Stimulated activated CD4-positive, alpha-beta T cell treated with anti-CD3 and anti-CD28 coated beads, Interleukin-4, amount 100 ng/mL, for 4 hours (primary cell): Measurements from ENCODE around the gene QPCTL.
"Not testable (repeated sequence)": the region's sequence is repeated elsewhere in the genome, so short reads cannot be mapped to it uniquely, and the experiment has no call there.

Source experiments
- DNase-seq, 2 experiments: peaks; one replicate each; pipeline ENCODE4 v3.0.0-alpha.2; 2020

QPCTL gene

DNA sequence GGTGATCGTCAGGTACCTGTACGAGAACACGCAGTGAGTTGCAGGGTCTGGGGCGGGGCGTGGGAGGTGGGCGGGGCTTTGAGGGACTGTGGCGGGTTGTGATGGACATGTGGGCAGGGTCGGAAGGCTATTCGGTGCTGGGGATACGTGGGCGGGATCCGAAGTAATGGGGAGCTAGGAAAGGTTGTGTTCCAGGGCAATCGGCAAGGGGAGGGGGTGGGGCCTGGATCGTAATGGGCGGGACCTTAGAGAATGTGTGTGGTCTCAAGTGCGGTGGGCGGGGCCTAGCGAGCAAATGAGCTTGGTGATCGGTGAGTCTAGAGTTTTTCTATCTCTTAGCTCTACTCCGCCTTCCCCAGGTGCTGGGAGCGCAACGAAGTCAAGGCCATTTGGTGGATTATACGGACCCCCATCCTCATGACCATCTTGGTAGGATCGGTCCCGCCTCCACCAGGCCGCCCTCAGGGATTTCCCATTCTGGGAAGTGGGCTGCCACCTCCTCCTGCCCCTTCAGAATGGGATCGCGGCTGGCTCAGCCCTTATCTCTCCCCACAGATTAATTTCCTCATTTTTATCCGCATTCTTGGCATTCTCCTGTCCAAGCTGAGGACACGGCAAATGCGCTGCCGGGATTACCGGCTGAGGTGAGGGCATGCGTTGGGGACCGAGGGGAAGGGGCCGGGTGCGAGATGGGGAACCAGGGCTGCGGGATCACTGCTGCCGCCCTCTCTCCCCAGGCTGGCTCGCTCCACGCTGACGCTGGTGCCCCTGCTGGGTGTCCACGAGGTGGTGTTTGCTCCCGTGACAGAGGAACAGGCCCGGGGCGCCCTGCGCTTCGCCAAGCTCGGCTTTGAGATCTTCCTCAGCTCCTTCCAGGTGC lies 14.9 kb upstream of the QPCTL start:
- DNase-seq, result peak; percentile 81 to 87

DNA sequence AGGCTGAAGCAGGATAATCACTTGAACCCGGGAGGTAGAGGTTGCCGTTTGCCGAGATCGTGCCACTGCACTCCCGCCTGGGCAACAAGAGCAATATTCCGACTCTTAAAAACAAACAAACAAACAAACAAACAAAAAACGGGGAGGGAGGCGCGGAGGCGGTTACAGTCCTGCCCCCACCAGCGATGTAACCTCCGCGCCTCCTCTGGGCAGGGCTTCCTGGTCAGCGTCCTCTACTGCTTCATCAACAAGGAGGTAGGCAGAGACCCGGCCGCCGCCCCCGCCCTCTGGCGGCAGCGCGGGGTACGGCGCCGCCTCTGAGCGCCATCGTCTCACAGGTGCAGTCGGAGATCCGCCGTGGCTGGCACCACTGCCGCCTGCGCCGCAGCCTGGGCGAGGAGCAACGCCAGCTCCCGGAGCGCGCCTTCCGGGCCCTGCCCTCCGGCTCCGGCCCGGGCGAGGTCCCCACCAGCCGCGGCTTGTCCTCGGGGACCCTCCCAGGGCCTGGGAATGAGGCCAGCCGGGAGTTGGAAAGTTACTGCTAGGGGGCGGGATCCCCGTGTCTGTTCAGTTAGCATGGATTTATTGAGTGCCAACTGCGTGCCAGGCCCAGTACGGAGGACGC lies 11.0 kb upstream of the QPCTL start:
- peak; percentile 80 to 81 for DNase-seq

DNA sequence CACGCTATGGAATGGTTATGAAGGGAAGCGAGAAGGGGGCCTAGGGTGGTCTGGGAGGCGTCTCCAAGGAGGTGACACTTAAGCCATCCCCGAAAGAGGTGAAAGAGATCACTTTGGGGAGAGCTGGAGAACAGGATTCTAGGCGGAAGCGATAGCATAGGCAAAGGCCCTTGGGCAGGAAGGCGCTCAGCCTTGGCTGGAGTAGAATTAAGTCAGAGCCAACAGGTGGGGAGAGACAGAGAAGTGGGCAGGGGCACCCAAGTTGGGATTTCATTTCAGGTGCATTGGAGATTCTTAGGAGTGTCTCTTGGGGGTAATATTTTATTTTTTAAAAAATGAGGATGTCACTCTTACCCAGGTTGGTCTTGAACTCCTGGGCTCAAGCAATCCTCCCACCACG lies 10.3 kb upstream of the QPCTL start:
- DNase-seq, result no peak

DNA sequence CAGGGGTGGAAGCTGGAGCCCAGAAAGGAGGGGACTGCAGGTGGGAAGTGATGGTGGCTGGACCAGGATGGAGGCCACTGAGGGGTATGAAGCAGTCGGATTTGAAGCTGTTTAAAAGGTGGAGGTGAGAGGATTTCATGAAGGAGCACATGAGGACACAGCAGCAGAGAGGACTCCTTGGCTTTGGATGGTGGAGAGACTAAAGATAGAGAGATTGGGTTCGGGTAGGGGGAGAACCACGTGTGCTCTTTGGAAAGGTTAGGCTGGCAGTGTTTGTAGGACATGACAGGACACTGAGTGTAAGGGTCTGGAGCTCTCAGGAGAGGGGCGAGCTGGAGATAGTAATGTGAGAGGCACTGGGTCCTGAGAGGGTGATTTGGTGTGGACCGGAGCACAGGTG lies 9.6 kb upstream of the QPCTL start:
- no peak for DNase-seq

DNA sequence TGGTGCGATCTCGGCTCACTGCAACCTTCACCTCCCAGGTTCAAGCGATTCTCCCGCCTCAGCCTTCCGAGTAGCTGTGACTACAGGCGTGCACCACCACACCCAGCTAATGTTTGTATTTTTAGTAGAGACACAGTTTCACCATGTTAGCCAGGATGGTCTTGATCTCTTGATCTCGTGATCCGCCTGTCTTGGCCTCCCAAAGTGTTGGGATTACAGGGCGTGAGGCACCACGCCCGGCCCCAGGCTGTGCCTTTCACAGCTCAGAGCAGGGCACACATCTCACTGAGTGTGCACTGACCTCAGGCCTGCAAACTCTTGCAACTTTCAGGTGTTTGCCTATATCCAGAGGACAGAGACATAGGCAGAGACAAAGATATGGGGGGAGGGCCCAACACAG lies 7.4 kb upstream of the QPCTL start:
- DNase-seq, result not testable (repeated sequence)

DNA sequence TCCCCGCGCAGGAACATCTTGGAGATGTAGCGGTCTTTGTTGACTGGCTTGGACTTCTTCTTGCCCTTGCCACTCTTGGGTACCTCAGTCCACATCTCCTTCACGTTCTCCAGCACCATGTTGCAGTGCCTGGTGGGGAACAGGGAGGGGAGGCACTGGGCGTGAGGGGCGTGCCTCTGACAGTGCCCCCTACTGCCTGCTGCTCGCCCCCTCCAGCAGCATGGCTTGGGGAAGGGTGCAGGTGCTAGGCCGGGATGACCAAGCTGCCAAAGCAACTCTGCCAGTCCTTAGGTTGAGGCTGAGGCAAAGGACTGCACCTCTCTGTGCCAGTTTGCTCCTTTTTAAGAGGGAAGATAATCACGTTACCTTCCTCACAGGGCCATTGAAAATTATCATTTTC lies 4.9 kb upstream of the QPCTL start:
- no peak for DNase-seq

DNA sequence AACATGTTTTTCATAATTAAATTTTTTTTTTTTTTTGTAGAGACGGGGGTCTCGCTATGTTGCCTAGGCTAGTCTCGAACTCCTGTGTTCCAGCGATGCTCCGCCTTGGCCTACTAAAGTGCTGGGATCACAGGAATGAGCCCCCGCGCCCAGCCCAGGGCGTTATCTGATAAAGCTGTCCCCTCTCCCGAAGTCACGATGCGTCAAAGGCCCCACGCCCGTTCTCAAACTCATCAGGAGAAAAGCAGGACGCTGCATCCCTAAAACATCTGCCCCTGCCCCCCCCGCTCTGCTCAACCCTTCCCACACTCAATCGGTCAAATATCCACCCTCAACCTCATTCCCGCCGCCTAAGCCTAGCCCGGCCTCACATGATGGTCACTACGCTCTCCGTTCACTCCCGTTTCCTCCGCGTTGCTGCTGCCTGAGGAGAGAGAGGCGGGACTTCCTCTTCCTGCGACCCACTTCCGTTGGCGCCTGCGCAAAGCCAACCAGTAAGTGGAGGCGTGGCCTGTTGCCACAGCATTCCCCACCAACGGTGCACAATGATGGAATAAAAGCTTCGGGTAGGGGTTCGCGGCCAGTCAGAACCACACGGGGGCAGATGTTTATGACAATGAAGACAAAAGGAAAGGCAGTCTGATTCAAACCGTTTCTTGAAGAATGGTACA lies 815 bp upstream of the QPCTL start, which contains the start of gene SNRPD2:
Gene SNRPD2 (minus strand): TSS at position 438 of the 671 bp plus-strand sequence. CDS start 65 bp downstream, at position 373.
- DNase-seq, result peak; percentile 87 to 92

DNA sequence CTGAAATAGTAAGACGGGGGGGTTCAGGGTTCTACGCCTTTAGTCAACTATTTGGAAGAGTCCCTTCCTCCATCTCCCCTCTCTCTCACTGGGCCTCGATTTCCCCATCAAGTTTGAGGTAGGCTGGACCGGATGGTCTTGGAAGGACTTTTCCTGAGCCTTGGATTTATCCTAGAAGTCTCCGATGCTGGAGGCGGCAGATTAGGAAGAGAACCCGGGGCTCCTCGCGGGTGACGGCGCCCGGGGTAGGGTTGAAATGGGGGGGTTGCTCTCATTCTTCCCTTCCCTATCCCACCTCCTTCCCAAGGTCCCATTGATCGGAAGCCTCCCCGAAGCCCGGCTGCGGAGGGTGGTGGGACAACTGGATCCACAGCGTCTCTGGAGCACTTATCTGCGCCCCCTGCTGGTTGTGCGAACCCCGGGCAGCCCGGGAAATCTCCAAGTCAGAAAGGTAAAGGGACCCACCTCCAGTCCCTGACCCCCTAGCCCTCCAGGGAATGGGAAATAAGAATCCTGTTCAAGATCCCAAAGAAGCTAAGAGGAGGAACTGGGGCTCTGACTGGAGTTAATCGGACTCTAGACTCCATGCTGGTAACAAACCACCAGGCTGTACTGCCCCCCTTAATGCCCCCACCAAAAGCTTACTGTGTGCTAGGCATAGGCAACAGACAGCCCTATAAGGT lies 781 bp downstream of the QPCTL start:
- peak; percentile 65 to 78 for DNase-seq

DNA sequence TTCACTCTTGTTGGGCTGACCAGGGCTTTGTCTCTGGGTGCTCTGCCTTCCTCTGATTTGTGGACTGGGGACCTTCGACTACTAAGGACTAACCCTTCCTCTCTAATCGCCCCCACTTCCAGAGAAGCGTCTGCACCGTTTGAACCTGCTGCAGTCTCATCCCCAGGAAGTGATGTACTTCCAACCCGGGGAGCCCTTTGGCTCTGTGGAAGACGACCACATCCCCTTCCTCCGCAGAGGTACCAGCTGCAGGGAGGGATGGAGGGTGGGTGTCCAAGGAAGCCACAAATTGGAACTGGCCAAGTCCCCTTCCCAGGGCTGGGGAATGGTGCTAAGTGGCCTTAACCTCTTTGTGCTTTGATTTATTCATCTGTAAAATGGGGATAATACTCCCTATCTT lies 9.2 kb downstream of the QPCTL start:
- no peak for DNase-seq

DNA sequence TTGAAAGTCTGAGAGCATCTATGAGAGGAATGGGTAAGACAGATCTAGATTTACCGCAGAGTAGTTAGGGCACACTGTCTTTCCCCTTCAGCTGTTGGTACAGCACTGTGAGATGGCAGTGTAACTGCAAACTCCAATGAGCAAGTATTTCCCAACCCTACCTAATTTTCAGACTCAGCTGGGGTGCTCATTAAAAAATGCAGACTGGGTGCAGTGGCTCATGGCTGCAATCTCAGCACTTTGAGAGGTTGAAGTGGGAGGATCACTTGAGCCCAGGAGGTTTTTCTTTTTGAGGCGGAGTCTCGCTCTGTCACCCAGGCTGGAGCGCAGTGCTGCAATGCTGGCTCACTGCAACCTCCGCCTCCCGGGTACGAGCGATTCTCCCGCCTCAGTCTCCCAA lies 12.6 kb downstream of the QPCTL start:
- DNase-seq, result no peak

DNA sequence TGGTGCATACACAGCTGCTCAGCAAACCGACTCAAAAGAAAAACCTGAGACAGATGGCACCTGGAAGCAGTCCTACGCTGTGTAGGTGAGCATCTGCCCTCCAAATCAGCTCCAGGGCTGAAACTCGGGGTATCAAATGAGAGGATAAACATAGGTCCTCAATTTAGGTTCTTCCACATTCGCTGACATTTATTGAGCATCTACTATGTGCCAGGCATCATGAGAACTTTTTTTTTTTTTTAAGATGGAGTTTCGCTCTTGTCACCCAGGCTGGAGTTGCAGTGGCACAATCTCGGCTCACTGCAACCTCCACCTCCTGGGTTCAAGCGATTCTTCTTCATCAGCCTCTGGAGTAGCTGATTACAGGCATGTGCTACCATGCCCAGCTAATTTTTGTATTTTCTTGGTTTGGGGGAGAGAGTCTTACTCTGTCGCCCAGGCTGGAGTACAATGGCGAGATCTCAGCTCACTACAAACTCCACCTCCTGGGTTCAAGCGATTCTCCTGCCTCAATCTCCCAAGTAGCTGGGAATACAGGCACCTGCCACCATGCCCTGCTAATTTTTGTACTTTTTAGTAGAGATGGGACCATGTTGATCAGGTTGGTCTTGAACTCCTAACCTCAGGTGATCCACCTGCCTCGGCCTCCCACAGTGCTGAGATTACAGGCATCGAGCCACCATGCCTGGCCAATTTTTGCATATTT lies 13.4 kb downstream of the QPCTL start:
- no peak for DNase-seq

DNA sequence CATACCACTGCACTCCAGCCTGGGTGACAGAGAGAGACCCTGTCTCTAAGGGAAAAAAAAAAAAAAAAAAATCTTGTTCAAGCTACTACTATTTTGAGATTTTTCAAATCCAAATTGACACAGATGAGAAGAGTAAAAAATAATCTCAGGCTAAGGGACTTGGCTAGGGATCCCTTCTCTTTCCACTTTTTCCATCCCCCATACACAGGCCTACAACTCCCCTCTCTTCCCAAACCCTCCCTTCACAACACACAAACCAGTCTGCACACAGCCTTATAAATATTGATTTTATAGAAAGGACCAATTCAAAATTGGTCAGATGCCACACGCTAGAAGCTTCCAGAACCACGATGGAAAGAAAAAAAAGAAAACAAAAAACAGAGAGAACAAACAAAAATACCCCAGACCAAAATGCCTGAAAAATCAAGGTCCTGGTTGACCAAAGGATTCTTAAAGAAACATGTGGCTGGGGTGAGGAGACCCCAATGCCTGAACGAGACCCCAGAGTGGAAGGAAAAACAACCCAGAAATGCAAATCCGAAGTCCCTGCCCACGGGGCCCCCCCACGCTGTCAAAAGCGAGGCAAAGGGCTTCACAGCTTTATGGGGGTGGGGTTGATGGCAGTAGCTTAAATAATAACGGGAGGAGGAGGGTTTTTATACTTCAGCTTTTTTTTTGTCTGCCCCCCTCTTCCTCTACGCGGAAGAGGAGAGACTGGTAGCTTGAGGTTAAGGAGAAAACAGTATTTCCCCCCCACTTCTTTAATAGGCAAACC lies 18.1 kb downstream of the QPCTL start:
- DNase-seq, result no peak

DNA sequence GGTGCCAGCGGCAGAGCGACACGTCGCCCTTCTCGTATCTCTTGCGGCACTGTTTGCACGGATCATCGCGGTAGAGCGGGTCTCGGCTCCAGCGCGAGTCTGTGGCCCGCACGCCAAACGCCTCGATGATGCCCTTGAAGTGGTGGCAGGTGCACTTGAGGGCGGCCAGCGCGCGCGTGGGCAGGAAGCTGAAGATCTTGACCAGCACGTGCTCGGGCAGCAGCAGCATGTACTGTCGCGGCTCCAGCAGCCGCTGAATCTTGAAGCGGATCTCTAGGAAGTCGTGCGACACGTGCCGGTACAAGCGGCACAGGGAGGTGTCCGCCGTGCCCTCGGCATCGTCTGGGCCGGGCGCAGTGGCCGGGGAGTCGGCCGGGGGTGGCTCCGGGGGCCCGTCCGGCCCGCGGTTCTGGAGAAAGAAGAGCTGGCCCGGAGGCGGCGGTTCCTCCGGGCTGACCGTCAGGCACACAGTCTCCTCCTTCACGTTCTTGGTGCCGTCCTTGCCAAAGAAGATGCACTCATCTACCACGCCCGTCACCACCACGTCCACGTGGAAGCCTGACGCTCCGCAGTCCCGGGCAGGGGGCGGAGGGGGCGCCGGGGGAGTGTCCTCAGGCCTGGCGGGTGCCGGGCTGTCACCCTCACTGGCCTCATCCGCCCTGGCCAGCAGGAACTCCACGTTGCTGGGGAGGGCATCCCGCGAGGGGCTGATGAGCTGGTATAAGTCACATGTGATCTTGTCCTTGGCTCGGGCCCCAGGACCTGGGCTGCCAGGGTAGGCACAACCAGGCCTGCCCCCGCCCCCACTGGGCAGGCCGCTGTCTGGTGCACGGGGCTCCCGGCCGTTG lies 19.6 kb downstream of the QPCTL start:
- no peak for DNase-seq

DNA sequence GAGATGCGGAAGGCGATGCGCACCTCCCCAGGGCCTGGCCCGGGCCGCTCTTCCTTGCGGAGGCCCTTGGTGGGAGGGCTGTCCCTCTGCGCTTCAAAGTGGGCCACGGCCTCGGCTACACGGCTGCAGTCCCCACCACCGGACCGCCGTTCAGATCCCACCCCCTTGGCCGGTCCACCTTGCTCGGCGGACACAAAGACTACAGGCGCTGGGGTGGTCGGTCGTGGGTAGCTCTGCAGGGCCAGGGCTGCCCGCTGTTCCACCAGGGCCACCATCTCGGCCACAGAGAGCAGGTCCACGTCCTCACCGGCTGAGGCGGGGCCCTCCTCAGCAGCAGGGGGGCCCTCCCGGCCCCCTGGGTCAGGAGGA lies 20.2 kb downstream of the QPCTL start:
- no peak for DNase-seq

DNA sequence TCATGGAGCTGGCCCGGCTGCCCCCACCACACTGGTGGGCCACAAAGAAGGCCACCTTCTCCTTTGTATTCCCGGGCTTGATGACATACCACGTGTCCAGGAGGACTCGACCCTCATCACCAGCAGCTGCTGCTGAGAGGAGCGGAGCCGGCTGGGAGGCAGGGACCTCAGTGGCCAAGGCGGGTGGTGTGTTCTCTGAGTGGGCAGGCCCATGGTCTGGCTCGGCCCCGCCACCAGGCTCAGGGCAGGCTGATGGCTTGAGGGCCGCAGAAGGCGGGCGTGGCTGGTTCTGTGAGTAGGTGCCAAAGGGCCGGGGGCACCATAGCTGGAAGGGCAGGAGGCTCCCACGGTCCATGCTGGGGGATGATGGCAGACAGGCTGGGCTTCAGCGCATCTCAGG lies 20.7 kb downstream of the QPCTL start:
- no peak for DNase-seq

DNA sequence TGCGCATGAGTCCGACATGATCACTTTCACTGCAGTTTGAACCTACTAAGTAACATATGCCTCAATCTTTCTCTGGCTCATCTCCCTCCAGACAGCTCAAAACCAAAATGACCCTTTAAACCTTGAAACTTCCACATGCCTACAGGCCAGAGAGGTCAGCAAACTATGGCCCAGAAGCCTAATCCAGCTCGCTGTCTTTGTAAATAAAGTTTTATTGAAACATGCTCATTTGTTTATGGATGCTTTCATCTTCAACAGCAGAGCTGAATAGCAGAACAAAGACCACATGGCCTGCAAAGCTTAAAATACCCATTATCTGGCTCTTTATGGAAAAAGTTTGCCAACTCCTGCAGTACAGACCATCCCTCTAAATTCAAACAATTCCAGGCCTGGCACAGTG lies 22.7 kb downstream of the QPCTL start:
- no peak for DNase-seq

DNA sequence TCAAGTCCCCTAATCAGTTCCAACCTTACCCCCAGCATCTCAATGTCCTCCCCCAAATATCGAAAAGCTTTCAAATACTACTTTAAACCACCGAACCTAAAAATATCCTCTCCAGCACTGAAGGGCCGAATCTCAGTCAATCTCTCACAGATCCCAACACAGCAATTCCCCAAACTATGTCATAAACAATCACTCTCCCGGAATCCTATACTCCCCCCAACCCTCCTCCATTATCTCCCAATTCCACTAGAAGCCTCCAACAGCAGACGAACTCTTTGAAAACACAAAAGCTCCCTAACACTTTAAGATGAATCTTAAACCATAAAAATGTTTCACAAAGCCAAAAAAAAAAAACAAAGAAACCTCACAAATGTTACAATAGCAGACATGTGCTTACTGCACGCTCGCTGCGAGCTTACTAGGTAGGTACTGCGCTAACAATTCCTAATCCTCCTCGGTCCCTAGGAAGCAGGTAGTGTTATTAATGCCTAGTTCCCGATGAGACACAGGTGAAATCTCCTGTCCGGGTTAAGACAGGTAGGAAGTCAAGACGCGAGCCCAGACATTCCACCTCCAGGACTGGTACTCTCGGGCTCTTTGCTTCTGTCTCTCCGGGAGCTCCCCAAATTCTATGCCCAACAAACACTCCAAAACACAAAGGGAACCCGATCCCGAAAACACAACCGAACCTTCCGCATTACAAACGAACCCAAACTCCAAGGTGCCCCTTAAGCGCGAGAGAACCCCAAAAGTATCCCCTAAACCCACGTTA lies 24.1 kb downstream of the QPCTL start:
- peak in 1 of 2 experiments; percentile 4 for DNase-seq

DNA sequence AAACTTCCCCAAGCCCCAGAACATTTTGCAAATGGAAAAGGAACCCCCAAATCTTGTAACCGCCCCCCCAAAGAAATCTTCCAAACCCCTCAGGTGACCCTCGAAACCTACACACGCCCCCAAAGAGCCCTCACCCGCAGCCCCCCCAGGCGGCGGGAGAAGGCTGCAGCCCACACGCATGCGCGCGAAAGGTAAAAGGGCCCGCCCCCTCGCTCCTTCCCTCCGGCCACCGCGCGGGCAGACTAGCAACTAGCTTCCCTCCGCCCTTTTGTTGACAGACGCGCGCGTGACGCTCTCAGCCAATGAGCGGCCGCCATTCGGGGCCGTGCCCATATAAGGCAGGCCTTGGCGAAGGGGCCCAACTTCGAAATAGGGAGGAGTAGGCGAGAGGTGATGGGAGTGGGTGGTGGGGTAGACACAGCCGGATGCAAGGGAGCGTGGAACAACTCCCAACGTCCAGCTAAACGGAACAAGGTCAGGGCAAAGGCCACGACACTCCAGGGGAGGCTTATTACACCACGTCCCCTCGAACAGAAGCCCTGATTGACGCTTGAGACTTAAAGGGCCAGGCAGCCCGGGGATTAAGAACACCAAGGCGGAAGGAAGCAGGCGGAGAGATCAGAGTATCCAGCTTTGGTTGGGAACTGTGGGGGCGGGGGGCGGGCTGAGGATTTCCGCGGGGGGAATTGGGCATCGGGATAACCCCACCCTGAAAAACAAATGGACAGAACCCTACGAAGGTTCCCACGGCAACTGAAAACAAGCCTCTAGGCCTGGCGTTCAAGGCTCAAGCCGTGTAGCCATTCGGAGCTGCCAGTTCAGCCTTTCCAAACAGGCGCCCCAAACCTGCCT lies 24.9 kb downstream of the QPCTL start:
- DNase-seq, result peak; percentile 94 to 99
